Neuronal stem cell (in vitro differentiated cells): ENCODE results near the gene SLC28A2.
"Not testable (repeated sequence)": the region's sequence is repeated elsewhere in the genome, so short reads cannot be mapped to it uniquely, and the experiment has no call there.

Source experiments
- DNase-seq: peaks from one replicate; pipeline ENCODE4 v3.0.0-alpha.2; 2013; ENCODE audit warnings: low spot score
- H2AFZ ChIP-seq: one replicate; pipeline ENCODE4 v1.6.1; 2013; ENCODE audit warnings: mild to moderate bottlenecking, low read length, inconsistent platforms
- H2AK5ac ChIP-seq: 2 replicates; pipeline ENCODE4 v1.6.1; 2013; ENCODE audit warnings: low read depth, mild to moderate bottlenecking, inconsistent platforms, low read length, moderate library complexity, mixed read lengths
- H2BK120ac ChIP-seq: 2 replicates; pipeline ENCODE4 v1.6.1; 2013; ENCODE audit warnings: low read depth, mild to moderate bottlenecking, inconsistent platforms, low read length, moderate library complexity, mixed read lengths
- H2BK12ac ChIP-seq: one replicate; pipeline ENCODE4 v1.6.1; 2013; ENCODE audit warnings: low read length, inconsistent platforms
- H2BK15ac ChIP-seq: 2 replicates; pipeline ENCODE4 v1.6.1; 2013; ENCODE audit warnings: mild to moderate bottlenecking, low read length, inconsistent platforms, mixed read lengths
- H2BK5ac ChIP-seq: one replicate; pipeline ENCODE4 v1.6.1; 2013; ENCODE audit warnings: inconsistent platforms, mild to moderate bottlenecking, low read length, moderate library complexity
- H3K14ac ChIP-seq: one replicate; pipeline ENCODE4 v1.6.1; 2013; ENCODE audit warnings: low read length, inconsistent platforms
- H3K18ac ChIP-seq: 2 replicates; pipeline ENCODE4 v1.6.1; 2013; ENCODE audit warnings: low read length, inconsistent platforms
- H3K23ac ChIP-seq: 2 replicates; pipeline ENCODE4 v1.6.1; 2013; ENCODE audit warnings: low read depth, mild to moderate bottlenecking, mixed read lengths, low read length, inconsistent platforms; ENCODE audit not compliant: poor library complexity
- H3K27ac ChIP-seq: replicated peaks from 3 replicates; pipeline ENCODE4 v1.5.1; 2013; ENCODE audit warnings: low read length, inconsistent platforms
- H3K27me3 ChIP-seq, 3 experiments: 2 replicates each; pipeline ENCODE4 v1.6.1; 2013; ENCODE audit warnings: low read length in 3 of 3, mild to moderate bottlenecking in 2 of 3, inconsistent platforms in 1 of 3, low read depth in 1 of 3, mixed read lengths in 1 of 3, moderate library complexity in 1 of 3; ENCODE audit not compliant: control insufficient read depth in 3 of 3, insufficient read depth in 3 of 3
- H3K36me3 ChIP-seq, 2 donors: replicated peaks in 1 of 2; 2 replicates each; pipeline ENCODE4 v1.6.1; 2013; ENCODE audit warnings: low read length in 2 of 2; ENCODE audit not compliant: control insufficient read depth in 2 of 2, insufficient read depth in 2 of 2
- H3K4ac ChIP-seq: 2 replicates; pipeline ENCODE4 v1.6.1; 2013; ENCODE audit warnings: inconsistent platforms, mild to moderate bottlenecking, low read length, moderate library complexity
- H3K4me1 ChIP-seq, 2 donors: 1 replicate in 1 of 2; 2 replicates in 1 of 2; pipeline ENCODE4 v1.6.1; 2013; ENCODE audit warnings: low read length in 2 of 2, low read depth in 1 of 2; ENCODE audit not compliant: control insufficient read depth in 2 of 2, insufficient read depth in 1 of 2
- H3K4me2 ChIP-seq: one replicate; pipeline ENCODE4 v1.6.1; 2013; ENCODE audit warnings: mild to moderate bottlenecking, low read length, inconsistent platforms; ENCODE audit not compliant: insufficient read depth, poor library complexity, severe bottlenecking
- H3K4me3 ChIP-seq, 2 donors: 2 replicates each; pipeline ENCODE4 v1.5.1; 2013; ENCODE audit warnings: low read length in 2 of 2, mild to moderate bottlenecking in 2 of 2, inconsistent platforms in 1 of 2, moderate library complexity in 1 of 2
- H3K79me1 ChIP-seq: one replicate; pipeline ENCODE4 v1.6.1; 2013; ENCODE audit warnings: low read depth, mild to moderate bottlenecking, inconsistent platforms, low read length, moderate library complexity
- H3K9ac ChIP-seq: one replicate; pipeline ENCODE4 v1.6.1; 2013; ENCODE audit warnings: mild to moderate bottlenecking, low read depth, low read length, inconsistent platforms; ENCODE audit not compliant: poor library complexity
- H3K9me3 ChIP-seq, 2 donors: replicated peaks in 1 of 2; 2 replicates each; pipeline versions ENCODE3 to v1.6.1; 2013; ENCODE audit warnings: low read length in 2 of 2, mild to moderate bottlenecking in 2 of 2, inconsistent platforms in 1 of 2, low read depth in 1 of 2, mixed read lengths in 1 of 2, moderate library complexity in 1 of 2; ENCODE audit not compliant: control insufficient read depth in 2 of 2, insufficient read depth in 1 of 2
- H4K8ac ChIP-seq: one replicate; pipeline ENCODE4 v1.6.1; 2013; ENCODE audit warnings: low read depth, mild to moderate bottlenecking, inconsistent platforms, low read length, moderate library complexity
- H4K91ac ChIP-seq: one replicate; pipeline ENCODE4 v1.6.1; 2013; ENCODE audit warnings: low read length, low read depth, mild to moderate bottlenecking, inconsistent platforms; ENCODE audit not compliant: poor library complexity
- WGBS, 2 donors: extraction: QIAGEN DNeasy Blood & Tissue Kit; methylation state at CpG; one replicate each; pipeline ENCODE4 v1.1.7; 2013; ENCODE audit warnings: missing lambda C conversion rate in 2 of 2, mixed read lengths in 1 of 2; ENCODE audit not compliant: insufficient read length in 2 of 2, insufficient replicate concordance in 1 of 2; ENCODE audit errors: extremely low coverage in 2 of 2; 5-methylcytosine and 5-hydroxymethylcytosine counted together

The SLC28A2 gene

DNA sequence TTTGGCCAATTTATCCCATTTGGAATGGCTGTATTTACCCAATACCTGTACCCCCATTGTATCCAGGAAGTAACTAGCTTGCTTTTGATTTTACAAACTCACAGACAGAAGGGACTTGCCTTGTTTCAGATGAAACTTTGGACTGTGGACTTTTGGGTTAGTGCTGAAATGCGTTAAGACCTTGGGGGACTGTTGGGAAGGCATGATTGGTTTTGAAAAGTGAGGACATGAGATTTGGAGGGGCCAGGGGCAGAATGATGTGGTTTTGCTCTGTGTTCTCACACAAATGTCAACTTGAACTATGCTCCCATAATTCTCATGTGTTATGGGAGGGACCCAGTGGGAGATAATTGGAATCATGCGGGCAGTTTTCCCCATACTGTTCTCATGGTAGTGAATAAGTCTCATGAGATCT is 46.9 kb downstream of the SLC28A2 start:
- not testable (repeated sequence) for H4K91ac ChIP-seq, H2BK15ac ChIP-seq, H3K4me3 ChIP-seq, H3K14ac ChIP-seq, H3K9me3 ChIP-seq, H2BK120ac ChIP-seq, H3K18ac ChIP-seq, H3K27ac ChIP-seq, H3K4ac ChIP-seq, H3K36me3 ChIP-seq, H3K79me1 ChIP-seq, DNase-seq, H3K4me1 ChIP-seq, H2BK5ac ChIP-seq, H4K8ac ChIP-seq, H2BK12ac ChIP-seq, H3K9ac ChIP-seq, H3K23ac ChIP-seq, H2AK5ac ChIP-seq, H3K4me2 ChIP-seq, H3K27me3 ChIP-seq, H2AFZ ChIP-seq
- WGBS, 2 donors: no CpG with 5 or more reads among the region's 2 CpGs

DNA sequence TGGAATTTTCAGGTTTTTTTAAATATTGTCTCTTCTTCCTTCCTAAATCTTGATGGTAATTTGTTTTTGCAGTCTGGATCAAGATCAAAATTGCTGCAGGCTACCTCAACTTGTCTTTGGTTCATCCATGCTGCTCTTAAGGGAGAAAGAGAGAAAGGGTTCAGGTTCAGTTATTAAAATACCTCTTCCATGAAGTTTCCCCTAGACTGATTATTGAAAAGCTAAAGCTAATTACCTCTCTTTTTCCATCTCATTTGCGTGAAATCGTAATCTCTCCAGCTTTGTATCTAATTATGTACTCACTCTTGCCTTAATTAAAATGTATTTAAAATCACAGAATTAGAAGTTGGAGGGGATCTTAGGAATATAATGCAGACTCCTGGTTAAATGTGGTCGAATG is 52.7 kb downstream of the SLC28A2 start:
- Histone ChIP-seq H3K18ac (no peak overlapping the region), H3K23ac (no peak overlapping the region), H3K79me1 (no peaks in the 10 kb centered on the region), H3K4me1 (peaks cover 0 to 9% of the 10 kb centered on the region in 2 donors), H2BK12ac (no peak overlapping the region), H2AFZ (no peak overlapping the region), H3K14ac (no peak overlapping the region), H3K9ac (no peak overlapping the region), H2BK120ac (no peak overlapping the region), H2AK5ac (no peak overlapping the region), H4K8ac (no peak overlapping the region), H2BK5ac (no peak overlapping the region), H2BK15ac (no peak overlapping the region), H4K91ac (no peak overlapping the region), H3K27ac (no peak overlapping the region), H3K9me3 (no peaks in the 10 kb centered on the region), H3K27me3 (no peaks in the 10 kb centered on the region), H3K4me3 (no peak overlapping the region), H3K4ac (no peak overlapping the region), H3K36me3 (no peaks in the 10 kb centered on the region), H3K4me2 (no peak overlapping the region)
- no peak for DNase-seq
- WGBS, 2 donors: no CpG with 5 or more reads among the region's 3 CpGs

DNA sequence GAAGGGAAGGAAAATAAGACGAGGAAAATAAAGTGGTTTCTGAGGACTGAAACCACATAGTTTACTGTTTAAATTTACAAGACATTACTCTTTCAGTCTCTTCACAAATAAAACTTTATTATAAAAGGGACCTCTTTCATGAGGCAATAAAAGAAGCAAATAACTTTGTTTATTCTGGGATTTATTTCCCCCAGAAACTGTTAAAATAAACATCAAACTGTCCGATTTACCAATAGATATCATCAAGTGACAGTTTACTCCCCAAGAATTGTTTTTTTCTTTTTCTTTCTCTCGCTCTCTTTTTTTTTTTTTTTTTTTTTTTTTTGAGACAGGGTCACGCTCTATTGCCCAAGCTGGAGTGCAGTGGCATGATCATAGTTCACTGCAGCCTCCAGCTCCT is 54.1 kb downstream of the SLC28A2 start:
- Histone ChIP-seq H3K4me3 (no peak overlapping the region), H2AFZ (no peak overlapping the region), H2BK15ac (no peak overlapping the region), H3K27ac (no peak overlapping the region), H3K4me2 (no peak overlapping the region), H3K4me1 (peaks cover 0 to 9% of the 10 kb centered on the region in 2 donors), H2AK5ac (no peak overlapping the region), H2BK120ac (no peak overlapping the region), H3K79me1 (no peaks in the 10 kb centered on the region), H3K9me3 (no peaks in the 10 kb centered on the region), H2BK12ac (no peak overlapping the region), H2BK5ac (no peak overlapping the region), H4K8ac (no peak overlapping the region), H3K18ac (no peak overlapping the region), H3K27me3 (no peaks in the 10 kb centered on the region), H3K4ac (no peak overlapping the region), H3K36me3 (no peaks in the 10 kb centered on the region), H3K23ac (no peak overlapping the region), H4K91ac (no peak overlapping the region), H3K14ac (no peak overlapping the region), H3K9ac (no peak overlapping the region)
- no CpG with 5 or more reads among the region's 4 CpGs for WGBS, 2 donors
- no peak for DNase-seq

DNA sequence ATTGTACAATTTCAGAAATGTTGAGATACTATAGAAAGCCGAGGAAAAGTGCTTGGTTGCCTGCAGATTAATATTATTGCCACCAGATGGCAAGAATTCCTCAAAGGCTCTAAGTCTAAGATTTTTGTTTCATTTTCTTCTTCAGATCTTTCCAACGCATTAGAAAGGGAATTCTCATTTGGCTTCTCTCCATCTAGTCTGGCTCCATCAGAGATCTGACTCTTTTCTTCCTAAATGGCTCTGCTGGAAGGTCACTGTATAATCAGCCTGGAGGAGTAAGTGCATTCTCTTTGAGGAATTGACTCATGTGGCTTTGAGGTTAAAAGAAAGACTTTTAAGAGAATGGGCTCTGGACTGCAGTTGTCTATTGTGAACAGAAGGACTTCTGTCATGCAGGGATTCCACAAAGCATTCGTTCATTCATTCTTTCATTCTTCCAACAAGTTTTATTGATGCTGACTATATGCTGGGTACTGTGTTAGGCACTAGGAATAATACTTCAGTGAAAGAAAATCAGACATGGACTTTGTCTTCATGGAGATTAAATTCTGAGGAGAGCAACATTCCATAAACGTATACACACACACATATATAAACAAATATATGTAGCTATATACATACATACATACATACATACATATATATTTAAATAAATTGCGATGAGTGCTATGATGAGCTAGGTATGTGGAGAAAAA is 55.3 kb downstream of the SLC28A2 start:
- Histone ChIP-seq H3K14ac (no peak overlapping the region), H3K27ac (no peak overlapping the region), H3K18ac (no peak overlapping the region), H3K27me3 (no peaks in the 10 kb centered on the region), H3K9ac (no peak overlapping the region), H3K9me3 (no peaks in the 10 kb centered on the region), H3K36me3 (no peaks in the 10 kb centered on the region), H3K4ac (no peak overlapping the region), H2BK5ac (no peak overlapping the region), H2AFZ (peak overlapping the region; percentile 57), H3K79me1 (no peaks in the 10 kb centered on the region), H3K4me3 (no peak overlapping the region), H2AK5ac (no peak overlapping the region), H3K23ac (no peak overlapping the region), H2BK120ac (no peak overlapping the region), H2BK12ac (no peak overlapping the region), H3K4me1 (peaks cover 0 to 9% of the 10 kb centered on the region in 2 donors), H4K8ac (no peak overlapping the region), H3K4me2 (no peak overlapping the region), H2BK15ac (no peak overlapping the region), H4K91ac (no peak overlapping the region)
- no peak for DNase-seq
- WGBS, 2 donors: no CpG with 5 or more reads among the region's 5 CpGs
